Breast epithelium (tissue), 3 donors: ENCODE data around the gene VEGFC.

Experiments used
- CTCF ChIP-seq, 3 donors: fragments of 450-650 bp; IDR thresholded peaks; one replicate each; pipeline ENCODE4 v1.5.1; 2016 to 2017; ENCODE audit warnings: antibody characterized with exemption in 3 of 3, mild to moderate bottlenecking in 3 of 3, moderate library complexity in 3 of 3
- POLR2A ChIP-seq: fragments of 450-650 bp; IDR thresholded peaks from one replicate; pipeline ENCODE4 v1.6.1; 2016; ENCODE audit warnings: antibody characterized with exemption, mild to moderate bottlenecking, moderate library complexity

DNA sequence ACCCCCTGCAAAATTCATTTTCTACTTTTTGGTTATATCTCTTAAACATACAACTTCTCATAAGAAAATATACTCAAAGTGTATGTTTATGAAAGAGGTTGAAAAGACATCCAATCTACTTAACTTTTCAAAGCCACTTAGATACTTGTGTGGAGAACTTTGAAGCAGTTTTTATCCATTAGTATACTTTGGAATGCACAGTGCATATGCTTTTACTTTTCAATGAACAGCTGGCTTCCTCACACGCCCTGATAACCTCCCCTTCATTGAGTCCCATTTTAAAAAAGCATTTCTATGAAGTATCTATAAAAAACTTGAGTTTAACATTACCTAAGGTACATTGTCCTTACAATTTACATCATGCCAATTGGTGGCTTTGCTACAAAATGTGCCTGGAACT lies 73.8 kb downstream of the VEGFC start:
- TF ChIP-seq CTCF (IDR thresholded peaks at IDR 0.05) (no peak), POLR2A (no peak)
